MM.1S (cell line): ENCODE measurements around the gene CYP2S1.

Source experiments
- DNase-seq: peaks from one replicate; pipeline ENCODE4 v3.0.0-alpha.2; 2015
- H2AFZ ChIP-seq: fragments of 300-600 bp; sonication (generic); 2 replicates; pipeline ENCODE4 v1.6.0; 2016; ENCODE audit warnings: antibody characterized with exemption, low read length
- H3F3A ChIP-seq: fragments of 300-600 bp; sonication (generic); 2 replicates; pipeline ENCODE4 v1.6.1; 2016; ENCODE audit warnings: mild to moderate bottlenecking, antibody characterized with exemption, low read length, moderate library complexity, mixed read lengths; ENCODE audit not compliant: insufficient read depth
- H3K27ac ChIP-seq: fragments of 300-600 bp; sonication (generic); 2 replicates; pipeline ENCODE4 v1.5.1; 2016; ENCODE audit warnings: mild to moderate bottlenecking, low read length
- H3K27me3 ChIP-seq: fragments of 300-600 bp; sonication (generic); replicated peaks from 2 replicates; pipeline ENCODE4 v1.6.0; 2016; ENCODE audit warnings: low read length; ENCODE audit not compliant: insufficient read depth
- H3K36me3 ChIP-seq: fragments of 300-600 bp; sonication (generic); replicated peaks from 2 replicates; pipeline ENCODE4 v1.6.1; 2016; ENCODE audit warnings: mild to moderate bottlenecking, low read length, mixed read lengths; ENCODE audit not compliant: insufficient read depth
- H3K4me1 ChIP-seq: fragments of 300-600 bp; sonication (generic); 2 replicates; pipeline ENCODE4 v1.6.1; 2016; ENCODE audit warnings: low read length, mixed read lengths
- H3K4me2 ChIP-seq: fragments of 300-600 bp; sonication (generic); 2 replicates; pipeline ENCODE4 v1.6.0; 2016; ENCODE audit warnings: low read depth, low read length
- H3K4me3 ChIP-seq: fragments of 300-600 bp; sonication (generic); 2 replicates; pipeline ENCODE4 v1.5.1; 2016; ENCODE audit warnings: low read length, mixed read lengths
- H3K79me2 ChIP-seq: fragments of 300-600 bp; sonication (generic); 2 replicates; pipeline ENCODE4 v1.6.1; 2016; ENCODE audit warnings: mixed run types, low read length, mixed read lengths
- H3K9ac ChIP-seq: fragments of 300-600 bp; sonication (generic); 2 replicates; pipeline ENCODE4 v1.6.1; 2016; ENCODE audit warnings: low read length, mixed read lengths
- H3K9me2 ChIP-seq: fragments of 300-600 bp; sonication (generic); replicated peaks from 2 replicates; pipeline ENCODE4 v1.6.1; 2016; ENCODE audit warnings: mild to moderate bottlenecking, low read length, mixed read lengths; ENCODE audit not compliant: insufficient read depth
- H3K9me3 ChIP-seq: fragments of 300-600 bp; sonication (generic); replicated peaks from 2 replicates; pipeline ENCODE4 v1.6.1; 2016; ENCODE audit warnings: mild to moderate bottlenecking, low read length, mixed read lengths; ENCODE audit not compliant: insufficient read depth
- H4K20me1 ChIP-seq: fragments of 300-600 bp; sonication (generic); 2 replicates; pipeline ENCODE4 v1.6.1; 2016; ENCODE audit warnings: mild to moderate bottlenecking, low read length, moderate library complexity, mixed read lengths; ENCODE audit not compliant: insufficient read depth
- CTCF ChIP-seq: fragments of 300-600 bp; sonication (generic); IDR thresholded peaks from 2 replicates; pipeline ENCODE4 v1.5.1; 2016; ENCODE audit warnings: antibody characterized with exemption, low read length, mixed read lengths
- EZH2 ChIP-seq: fragments of 300-600 bp; sonication (generic); optimal IDR thresholded peaks from 2 replicates; pipeline ENCODE3; 2017; ENCODE audit warnings: low read depth, mild to moderate bottlenecking, antibody characterized with exemption, low read length, mixed read lengths
- EZH2phosphoT487 ChIP-seq: fragments of 300-600 bp; sonication (generic); IDR thresholded peaks from 2 replicates; pipeline ENCODE4 v1.6.1; 2018; ENCODE audit warnings: antibody characterized with exemption, low read length

CYP2S1 gene

GRCh38 chr19:41239363-41239762, 46.3 kb downstream of the CYP2S1 start:
- H3F3A ChIP-seq: no peaks in the 10 kb centered on the region
- H3K27me3 ChIP-seq: peaks cover 72% of the 10 kb centered on the region
- no peak overlapping the region for H2AFZ ChIP-seq
- H3K36me3 ChIP-seq: no peaks in the 10 kb centered on the region
- TF ChIP-seq EZH2phosphoT487: no peak
- no peak for TF ChIP-seq EZH2
- no peak for TF ChIP-seq CTCF
- H3K27ac ChIP-seq: no peak overlapping the region
- no peaks in the 10 kb centered on the region for H3K79me2 ChIP-seq
- H4K20me1 ChIP-seq: no peaks in the 10 kb centered on the region
- no peak for DNase-seq
- H3K4me2 ChIP-seq: no peak overlapping the region
- H3K9me2 ChIP-seq: no peaks in the 10 kb centered on the region
- no peaks in the 10 kb centered on the region for H3K9me3 ChIP-seq
- H3K4me3 ChIP-seq: no peak overlapping the region
- no peak overlapping the region for H3K9ac ChIP-seq
- H3K4me1 ChIP-seq: no peaks in the 10 kb centered on the region

DNA sequence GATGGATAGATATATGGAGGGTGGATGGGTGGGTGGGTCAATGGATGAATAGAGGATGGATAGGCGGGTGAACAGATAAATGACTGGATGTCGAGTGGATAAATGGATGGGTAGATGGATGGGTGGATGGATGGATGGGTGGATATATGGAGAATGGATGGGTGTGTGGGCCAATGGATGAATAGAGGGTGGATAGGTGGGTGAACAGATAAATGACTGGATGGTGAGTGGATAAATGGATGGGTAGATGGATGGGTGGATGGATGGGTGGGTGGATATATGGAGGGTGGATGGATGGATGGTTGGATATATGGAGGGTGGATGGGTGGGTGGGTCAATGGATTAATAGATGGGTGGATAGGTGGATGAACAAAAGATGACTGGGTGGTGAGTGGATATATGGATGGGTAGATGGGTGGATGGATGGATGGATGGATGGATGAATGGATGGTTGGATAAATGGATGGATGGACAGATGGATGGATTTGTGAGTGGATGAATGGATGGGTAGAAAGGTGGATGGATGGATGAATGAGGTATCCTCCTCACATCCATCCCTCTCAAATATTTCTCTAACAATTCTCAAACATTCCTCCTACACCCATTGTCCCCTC, 47.0 kb downstream of the CYP2S1 start:
- Histone ChIP-seq H3K9me3 (no peaks in the 10 kb centered on the region), H3K4me2 (no peak overlapping the region), H3K36me3 (no peaks in the 10 kb centered on the region), H3K27me3 (peaks cover 73% of the 10 kb centered on the region), H3K79me2 (no peaks in the 10 kb centered on the region), H3F3A (no peaks in the 10 kb centered on the region), H3K27ac (no peak overlapping the region), H3K9me2 (no peaks in the 10 kb centered on the region), H4K20me1 (no peaks in the 10 kb centered on the region), H3K4me3 (no peak overlapping the region), H2AFZ (no peak overlapping the region), H3K4me1 (no peaks in the 10 kb centered on the region), H3K9ac (no peak overlapping the region)
- no peak for DNase-seq
- TF ChIP-seq CTCF (no peak), EZH2phosphoT487 (no peak), EZH2 (no peak)

- Histone ChIP-seq H3K4me1 (no peaks in the 10 kb centered on the region), H3K27me3 (peaks cover 81% of the 10 kb centered on the region), H3K27ac (no peak overlapping the region), H2AFZ (no peak overlapping the region), H4K20me1 (no peaks in the 10 kb centered on the region), H3K4me3 (no peak overlapping the region), H3F3A (no peaks in the 10 kb centered on the region), H3K4me2 (no peak overlapping the region), H3K9me2 (no peaks in the 10 kb centered on the region), H3K9ac (no peak overlapping the region), H3K36me3 (no peaks in the 10 kb centered on the region), H3K79me2 (no peaks in the 10 kb centered on the region), H3K9me3 (no peaks in the 10 kb centered on the region)
- TF ChIP-seq EZH2: no peak
- TF ChIP-seq CTCF: no peak
- TF ChIP-seq EZH2phosphoT487: no peak
- DNase-seq: no peak
Observed at GRCh38 chr19:41241859-41242258, 48.8 kb downstream of the CYP2S1 start.
